Heart left ventricle (tissue), 13 donors: Measurements from ENCODE around the gene GJD3.

Source experiments
- CTCF ChIP-seq, 12 donors: fragments of 200-600 bp; sonication (generic) in 4 of 12; IDR thresholded peaks; one replicate each; pipeline versions ENCODE4 v1.5.0 to v1.8.0; 2018 to 2022; ENCODE audit warnings: antibody characterized with exemption in 12 of 12, mild to moderate bottlenecking in 5 of 12
- POLR2A ChIP-seq, 2 donors: fragments of 450-650 bp; IDR thresholded peaks; one replicate each; pipeline ENCODE4 v1.6.1; 2017; ENCODE audit warnings: antibody characterized with exemption in 2 of 2, mild to moderate bottlenecking in 2 of 2, moderate library complexity in 2 of 2
- donor health status: ischemic (EF 13 %, LVEDD 7.1; RV severe dilation, severe dysfunction).
- donor health status: DM: no; HTN: yes; CAD: no.
- donor health status: DM: no; HTN: no; CAD: no.
- donor health status: ischemic (EF 25% LVEDD 6.9; RV normal size, moderate dysfunction).
- donor health status: ischemic (EF 25% LVEDD 5.7; RV mildly dilated, moderate dysfunction).
- donor health status: ischemic (EF 35%, LVEDD 5.7; RV mildly dilated, moderate dysfunction).
- donor health status: nonischemic (EF 11% LVEDD 7.7; RV severe dilation, severe dysfunction).
- donor health status: DM: yes; HTN: yes; CAD: no.
- donor health status: PGD.
- donor health status: ischemic (EF 29% LVEDD 5.4; RV normal size, mild dysfunction).
- donor health status: nonischemic (EF 23%, LVEDD 6.1; RV moderate dilation, normal function).

DNA sequence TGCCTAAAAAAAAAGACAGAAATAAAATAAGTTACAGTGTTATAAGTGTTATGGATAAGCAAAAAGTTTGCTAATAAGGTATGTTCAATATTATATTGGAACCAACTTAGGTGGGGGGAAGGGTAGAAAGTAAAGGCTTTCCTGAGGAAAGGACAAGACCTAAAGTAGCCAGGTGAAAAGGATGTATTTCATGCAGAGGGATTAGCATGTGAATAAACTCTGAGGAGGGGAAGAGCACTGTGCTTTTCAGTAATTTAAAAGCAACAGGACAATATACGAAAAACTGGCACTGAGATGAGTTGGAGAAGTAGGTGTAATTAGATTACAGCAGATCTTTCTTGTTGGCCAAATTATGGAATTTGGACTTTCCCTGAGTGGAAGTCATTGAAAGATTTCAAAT is 45.5 kb upstream of the GJD3 start:
- TF ChIP-seq CTCF (IDR thresholded peaks at IDR 0.05): no peak
- no peak for TF ChIP-seq POLR2A (IDR thresholded peaks at IDR 0.05)
